ENCODE data around the gene PRIM2. TPM values are rescaled to one million over a fixed set of nuclear protein-coding genes. Genes with fewer than 3 reads are reported as not detected.
A peak's percentile ranks its signal among the peaks of the same experiment; 100 is the strongest.
"Not testable (repeated sequence)": the region's sequence is repeated elsewhere in the genome, so short reads cannot be mapped to it uniquely, and the experiment has no call there.

Gene PRIM2
- total and polyA plus RNA-seq, 2 experiments from 2014 or later = 27.9 to 61.3 TPM

- H3K36me3 ChIP-seq (ENCODE audit: low read depth); H3K4me2 ChIP-seq (ENCODE audit: unreplicated experiment); H3K9me2 ChIP-seq (ENCODE audit: insufficient read depth); H2AFZ ChIP-seq; H3K27ac ChIP-seq; H4K20me1 ChIP-seq (ENCODE audit: insufficient read depth); H3K4me3 ChIP-seq; in situ Hi-C loops (cut with MboI); H3K9ac ChIP-seq; DNase-seq; H3K9me3 ChIP-seq (ENCODE audit: low read depth); H3K27me3 ChIP-seq (replicated peaks; ENCODE audit: insufficient read depth): not testable (repeated sequence)
- peaks cover 29% of the 10 kb centered on the region for H3F3A ChIP-seq (ENCODE audit: insufficient read depth)
- peaks cover 85% of the 10 kb centered on the region for H3K79me2 ChIP-seq (ENCODE audit: insufficient read depth)
- H3K4me1 ChIP-seq (ENCODE audit: insufficient read depth) = peaks cover 14% of the 10 kb centered on the region
- WGBS, 2 experiments (ENCODE audit: low coverage in 1 of 2, low lambda C conversion rate in 2 of 2, missing lambda C conversion rate in 2 of 2) = 93 to 98% methylated on average over 1 of the region's 1 CpG
Observed at GRCh38 chr6:57481121-57481520, 163.7 kb downstream of the PRIM2 start.

- H3K36me3 ChIP-seq (ENCODE audit: low read depth); H3K9ac ChIP-seq; H3K9me3 ChIP-seq (ENCODE audit: low read depth); H3K27me3 ChIP-seq (replicated peaks; ENCODE audit: insufficient read depth); H3K27ac ChIP-seq; in situ Hi-C loops (cut with MboI); DNase-seq; H3K4me3 ChIP-seq; H4K20me1 ChIP-seq (ENCODE audit: insufficient read depth); H2AFZ ChIP-seq; H3K9me2 ChIP-seq (ENCODE audit: insufficient read depth); H3K4me2 ChIP-seq (ENCODE audit: unreplicated experiment): not testable (repeated sequence)
- H3F3A ChIP-seq (ENCODE audit: insufficient read depth) = peaks cover 30% of the 10 kb centered on the region
- H3K79me2 ChIP-seq (ENCODE audit: insufficient read depth) = peaks cover 76% of the 10 kb centered on the region
- 84 to 93% methylated on average over 4 of the region's 4 CpGs for WGBS, 2 experiments (ENCODE audit: low coverage in 1 of 2, low lambda C conversion rate in 2 of 2, missing lambda C conversion rate in 2 of 2)
- peaks cover 22% of the 10 kb centered on the region for H3K4me1 ChIP-seq (ENCODE audit: insufficient read depth)
Observed at GRCh38 chr6:57482471-57482870, 165.0 kb downstream of the PRIM2 start.

- H4K20me1 ChIP-seq (ENCODE audit: insufficient read depth); H3K4me2 ChIP-seq (ENCODE audit: unreplicated experiment); H3K27me3 ChIP-seq (replicated peaks; ENCODE audit: insufficient read depth); H3K9me2 ChIP-seq (ENCODE audit: insufficient read depth); in situ Hi-C loops (cut with MboI); H2AFZ ChIP-seq; H3K4me3 ChIP-seq; H3K9me3 ChIP-seq (ENCODE audit: low read depth); H3K36me3 ChIP-seq (ENCODE audit: low read depth); H3K9ac ChIP-seq: not testable (repeated sequence)
- Histone ChIP-seq H3K4me1 (ENCODE audit: insufficient read depth) (peaks cover 37% of the 10 kb centered on the region), H3F3A (ENCODE audit: insufficient read depth) (peaks cover 43% of the 10 kb centered on the region), H3K79me2 (ENCODE audit: insufficient read depth) (peaks cover 66% of the 10 kb centered on the region), H3K27ac (peak overlapping the region; percentile 40)
- DNase-seq = peak; percentile 27
- 58 to 60% methylated on average over 4 of the region's 4 CpGs for WGBS, 2 experiments (ENCODE audit: low coverage in 1 of 2, low lambda C conversion rate in 2 of 2, missing lambda C conversion rate in 2 of 2)
Observed at GRCh38 chr6:57486494-57487081, 169.2 kb downstream of the PRIM2 start.

GRCh38 chr6:57488551-57488950 is 171.1 kb downstream of the PRIM2 start:
- H3K4me3 ChIP-seq; H3K9me2 ChIP-seq (ENCODE audit: insufficient read depth); H2AFZ ChIP-seq; H3K36me3 ChIP-seq (ENCODE audit: low read depth); H3K27me3 ChIP-seq (replicated peaks; ENCODE audit: insufficient read depth); in situ Hi-C loops (cut with MboI); H3K9me3 ChIP-seq (ENCODE audit: low read depth); H4K20me1 ChIP-seq (ENCODE audit: insufficient read depth); H3K9ac ChIP-seq: not testable (repeated sequence)
- peak; percentile 56 for DNase-seq
- peaks cover 43% of the 10 kb centered on the region for H3F3A ChIP-seq (ENCODE audit: insufficient read depth)
- peak overlapping the region; percentile 24 for H3K4me2 ChIP-seq (ENCODE audit: unreplicated experiment)
- H3K27ac ChIP-seq = peak overlapping the region; percentile 40
- WGBS, 2 experiments (ENCODE audit: low coverage in 1 of 2, low lambda C conversion rate in 2 of 2, missing lambda C conversion rate in 2 of 2) = 67 to 75% methylated on average over 3 of the region's 3 CpGs
- H3K79me2 ChIP-seq (ENCODE audit: insufficient read depth) = peaks cover 60% of the 10 kb centered on the region
- H3K4me1 ChIP-seq (ENCODE audit: insufficient read depth) = peaks cover 37% of the 10 kb centered on the region

GRCh38 chr6:57489887-57490286 is 172.5 kb downstream of the PRIM2 start:
- in situ Hi-C loops (cut with MboI); H3K36me3 ChIP-seq (ENCODE audit: low read depth); H3K27ac ChIP-seq; H3K4me3 ChIP-seq; H3K9ac ChIP-seq; H4K20me1 ChIP-seq (ENCODE audit: insufficient read depth); H3K27me3 ChIP-seq (replicated peaks; ENCODE audit: insufficient read depth); H2AFZ ChIP-seq; H3K9me2 ChIP-seq (ENCODE audit: insufficient read depth); H3K9me3 ChIP-seq (ENCODE audit: low read depth); H3K4me2 ChIP-seq (ENCODE audit: unreplicated experiment); DNase-seq: not testable (repeated sequence)
- H3F3A ChIP-seq (ENCODE audit: insufficient read depth) = peaks cover 43% of the 10 kb centered on the region
- H3K79me2 ChIP-seq (ENCODE audit: insufficient read depth) = peaks cover 47% of the 10 kb centered on the region
- peaks cover 40% of the 10 kb centered on the region for H3K4me1 ChIP-seq (ENCODE audit: insufficient read depth)

- H2AFZ ChIP-seq; H3K36me3 ChIP-seq (ENCODE audit: low read depth); H3K27me3 ChIP-seq (replicated peaks; ENCODE audit: insufficient read depth); H3K9me2 ChIP-seq (ENCODE audit: insufficient read depth); H3K4me3 ChIP-seq; H3K4me2 ChIP-seq (ENCODE audit: unreplicated experiment); H3K9me3 ChIP-seq (ENCODE audit: low read depth); H3K27ac ChIP-seq; H4K20me1 ChIP-seq (ENCODE audit: insufficient read depth); in situ Hi-C loops (cut with MboI); H3K9ac ChIP-seq; DNase-seq: not testable (repeated sequence)
- Histone ChIP-seq H3F3A (ENCODE audit: insufficient read depth) (peaks cover 26% of the 10 kb centered on the region), H3K79me2 (ENCODE audit: insufficient read depth) (peaks cover 42% of the 10 kb centered on the region), H3K4me1 (ENCODE audit: insufficient read depth) (peaks cover 29% of the 10 kb centered on the region)
- WGBS, 2 experiments (ENCODE audit: low coverage in 1 of 2, low lambda C conversion rate in 2 of 2, missing lambda C conversion rate in 2 of 2) = 98 to 99% methylated on average over 7 of the region's 7 CpGs
Observed at GRCh38 chr6:57491795-57492194, 174.4 kb downstream of the PRIM2 start.

- H3K27ac ChIP-seq; H3K9me3 ChIP-seq (ENCODE audit: low read depth); in situ Hi-C loops (cut with MboI); H3K4me2 ChIP-seq (ENCODE audit: unreplicated experiment); H2AFZ ChIP-seq; H3K4me3 ChIP-seq; H3K27me3 ChIP-seq (replicated peaks; ENCODE audit: insufficient read depth); H4K20me1 ChIP-seq (ENCODE audit: insufficient read depth); H3K9me2 ChIP-seq (ENCODE audit: insufficient read depth); H3K36me3 ChIP-seq (ENCODE audit: low read depth); DNase-seq; H3K9ac ChIP-seq: not testable (repeated sequence)
- H3F3A ChIP-seq (ENCODE audit: insufficient read depth) = peaks cover 21% of the 10 kb centered on the region
- peaks cover 27% of the 10 kb centered on the region for H3K79me2 ChIP-seq (ENCODE audit: insufficient read depth)
- H3K4me1 ChIP-seq (ENCODE audit: insufficient read depth) = peaks cover 22% of the 10 kb centered on the region
- WGBS, 2 experiments (ENCODE audit: low coverage in 1 of 2, low lambda C conversion rate in 2 of 2, missing lambda C conversion rate in 2 of 2) = 99 to 100% methylated on average over 2 of the region's 2 CpGs
Observed at GRCh38 chr6:57496251-57496650, 178.8 kb downstream of the PRIM2 start.

Data from GM23248 (cell line).